Activated T-helper 2 cell treated with anti-CD3 and anti-CD28 coated beads, Interferon-gamma antibody, Interleukin-2, Interleukin-4, amounts not matched to agents 10 μg/mL and 5 μg/mL and 100 μg/mL, durations not matched to agents 14 hours and 24 hours and 36 hours (primary cell): ENCODE results near the gene GSG1. TPM values are rescaled to one million over a fixed set of nuclear protein-coding genes. Genes with fewer than 3 reads are reported as not detected.

Experiments used
- DNase-seq: peaks from one replicate; pipeline ENCODE4 v3.0.0; 2021; ENCODE audit warnings: low spot score
- H3K27ac Mint-ChIP-seq: one replicate; pipeline ENCODE4 v1.8.0; 2021; ENCODE audit warnings: mixed read lengths
- H3K27me3 Mint-ChIP-seq: one replicate; pipeline ENCODE4 v1.8.0; 2021; ENCODE audit warnings: low read depth, mixed read lengths
- H3K36me3 Mint-ChIP-seq: one replicate; pipeline ENCODE4 v1.8.0; 2021; ENCODE audit warnings: low read depth, mixed read lengths
- H3K4me1 Mint-ChIP-seq: one replicate; pipeline ENCODE4 v1.8.0; 2021; ENCODE audit warnings: low read depth, mixed read lengths
- H3K4me3 Mint-ChIP-seq: one replicate; pipeline ENCODE4 v1.8.0; 2021; ENCODE audit warnings: low read depth, mild to moderate bottlenecking, moderate library complexity, mixed read lengths
- H3K9me3 Mint-ChIP-seq: one replicate; pipeline ENCODE4 v1.8.0; 2021; ENCODE audit warnings: mixed read lengths
- intact Hi-C: fragments of 100-400 bp; cut with micrococcal nuclease; formaldehyde crosslinking; loops from one replicate; pipeline ENCODE4 v1.15.1; 2023
- total RNA-seq: library from RNA; stranded (reverse); gene quantifications from 2 replicates; pipeline ENCODE4 v1.2.3, GENCODE V29; 2022

GSG1 gene
- total RNA-seq, 1 donor from 2014 or later: not detected

DNA sequence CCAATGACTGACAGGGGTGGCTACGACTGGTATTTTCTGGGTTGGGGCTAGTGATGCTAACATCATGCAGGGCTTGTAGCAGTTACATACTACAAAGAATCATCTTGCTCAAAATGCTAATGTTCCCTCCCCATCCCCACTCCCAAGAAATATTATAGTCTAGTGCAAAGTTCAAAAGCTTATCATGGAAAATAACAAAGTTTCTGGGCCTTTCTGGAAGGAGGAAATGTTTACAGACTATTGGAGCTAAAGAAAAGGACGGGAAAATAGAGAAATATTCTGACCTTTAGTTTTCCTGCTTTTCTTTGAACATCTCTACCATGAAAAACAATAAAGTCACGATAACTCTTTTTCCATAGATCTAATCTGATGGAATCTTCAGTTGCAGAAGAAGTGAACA, 23.2 kb downstream of the GSG1 start:
- Mint-ChIP-seq H3K36me3 (peaks cover 3% of the 10 kb centered on the region), H3K4me1 (peaks cover 4% of the 10 kb centered on the region), H3K9me3 (no peaks in the 10 kb centered on the region), H3K4me3 (no peak overlapping the region), H3K27me3 (no peaks in the 10 kb centered on the region), H3K27ac (no peak overlapping the region)
- no peak for DNase-seq
- intact Hi-C loops: no loop called here

DNA sequence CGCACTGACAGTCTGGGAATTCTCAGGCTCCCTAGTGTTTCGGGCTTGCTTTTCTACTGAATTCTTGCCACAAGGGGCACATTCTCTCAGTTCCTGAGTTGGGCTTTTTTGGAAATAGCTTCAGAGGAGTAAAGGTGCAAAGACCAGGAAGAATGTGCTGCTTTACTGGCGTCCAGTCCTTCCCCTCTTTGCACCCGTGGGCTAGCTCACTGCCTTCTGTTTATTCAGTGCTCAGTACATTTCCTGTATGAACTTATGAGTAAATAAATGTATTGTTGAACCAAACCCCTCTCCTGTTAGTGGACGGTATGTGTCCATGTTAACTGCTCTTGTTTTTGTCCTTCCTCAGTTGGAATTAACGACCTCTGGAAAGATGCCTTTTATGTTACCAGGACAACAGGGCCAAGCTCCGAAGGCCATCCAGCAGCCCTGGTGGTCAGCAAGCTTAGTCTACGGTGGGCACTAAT, 24.0 kb downstream of the GSG1 start:
- no peak for DNase-seq
- no peaks in the 10 kb centered on the region for H3K27me3 Mint-ChIP-seq
- no peaks in the 10 kb centered on the region for H3K9me3 Mint-ChIP-seq
- peaks cover 3% of the 10 kb centered on the region for H3K36me3 Mint-ChIP-seq
- H3K27ac Mint-ChIP-seq: no peak overlapping the region
- no peaks in the 10 kb centered on the region for H3K4me1 Mint-ChIP-seq
- H3K4me3 Mint-ChIP-seq: no peak overlapping the region
- intact Hi-C loops: no loop called here

DNA sequence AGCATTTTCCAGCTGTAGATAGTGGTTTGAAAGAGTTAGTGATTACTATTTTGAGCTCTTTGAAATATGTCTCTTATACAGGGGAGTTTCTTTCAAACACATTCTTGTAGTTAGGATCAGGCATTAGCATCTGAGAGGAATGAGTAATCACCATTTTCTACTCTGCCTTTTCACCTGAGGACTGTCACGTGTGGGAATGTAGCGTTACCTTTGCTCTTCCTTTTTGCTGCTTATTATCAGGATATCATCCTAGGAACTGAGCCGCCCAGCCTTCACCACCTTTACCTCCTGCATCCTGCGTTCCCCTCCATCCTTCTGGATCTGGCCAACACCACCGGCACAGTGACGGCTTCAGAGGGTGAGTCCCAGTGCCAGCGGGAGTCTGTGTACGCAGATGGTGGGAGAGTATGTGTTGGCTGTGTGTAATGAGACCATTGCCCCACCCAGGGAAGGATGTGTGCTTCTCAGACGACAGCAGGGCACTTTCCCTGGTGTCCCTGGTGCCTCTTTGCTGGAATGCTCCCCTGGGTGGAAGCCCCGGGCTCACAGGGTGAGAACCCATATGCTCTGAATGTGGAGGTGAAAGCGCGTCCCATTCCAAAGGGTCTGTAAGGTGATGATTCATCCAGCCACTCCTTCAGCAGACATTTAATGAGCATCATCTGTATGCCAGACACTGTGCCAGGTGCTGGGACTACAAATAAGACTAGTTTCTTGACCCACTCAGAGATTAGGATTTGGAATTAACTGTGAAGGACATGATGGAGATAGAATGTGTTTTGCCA, 27.5 kb downstream of the GSG1 start:
- Mint-ChIP-seq H3K36me3 (peaks cover 3% of the 10 kb centered on the region), H3K27ac (no peak overlapping the region), H3K9me3 (no peaks in the 10 kb centered on the region), H3K4me1 (no peaks in the 10 kb centered on the region), H3K4me3 (no peak overlapping the region), H3K27me3 (no peaks in the 10 kb centered on the region)
- DNase-seq: no peak
- intact Hi-C loops: no loop called here

DNA sequence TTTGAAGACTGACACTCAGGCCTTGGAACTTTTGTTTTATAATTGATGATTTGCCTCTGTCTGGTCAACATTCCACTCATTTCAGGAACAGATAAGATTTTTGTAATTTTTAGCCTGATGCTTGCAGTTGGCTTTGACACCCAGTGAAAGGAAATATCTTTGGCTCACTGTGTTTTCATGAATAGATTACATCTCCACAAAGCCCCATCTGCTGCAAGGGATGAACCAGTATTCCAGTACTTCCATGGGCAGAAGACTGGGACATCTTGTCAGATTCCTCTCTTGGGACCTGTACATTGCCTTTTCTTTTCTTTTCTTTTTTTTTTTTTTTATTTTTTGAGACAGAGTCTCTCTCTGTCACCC, 28.4 kb downstream of the GSG1 start:
- Mint-ChIP-seq H3K27ac (no peak overlapping the region), H3K27me3 (no peaks in the 10 kb centered on the region), H3K4me1 (no peaks in the 10 kb centered on the region), H3K36me3 (peaks cover 3% of the 10 kb centered on the region), H3K9me3 (no peaks in the 10 kb centered on the region), H3K4me3 (no peak overlapping the region)
- intact Hi-C loops: no loop called here
- DNase-seq: no peak

DNA sequence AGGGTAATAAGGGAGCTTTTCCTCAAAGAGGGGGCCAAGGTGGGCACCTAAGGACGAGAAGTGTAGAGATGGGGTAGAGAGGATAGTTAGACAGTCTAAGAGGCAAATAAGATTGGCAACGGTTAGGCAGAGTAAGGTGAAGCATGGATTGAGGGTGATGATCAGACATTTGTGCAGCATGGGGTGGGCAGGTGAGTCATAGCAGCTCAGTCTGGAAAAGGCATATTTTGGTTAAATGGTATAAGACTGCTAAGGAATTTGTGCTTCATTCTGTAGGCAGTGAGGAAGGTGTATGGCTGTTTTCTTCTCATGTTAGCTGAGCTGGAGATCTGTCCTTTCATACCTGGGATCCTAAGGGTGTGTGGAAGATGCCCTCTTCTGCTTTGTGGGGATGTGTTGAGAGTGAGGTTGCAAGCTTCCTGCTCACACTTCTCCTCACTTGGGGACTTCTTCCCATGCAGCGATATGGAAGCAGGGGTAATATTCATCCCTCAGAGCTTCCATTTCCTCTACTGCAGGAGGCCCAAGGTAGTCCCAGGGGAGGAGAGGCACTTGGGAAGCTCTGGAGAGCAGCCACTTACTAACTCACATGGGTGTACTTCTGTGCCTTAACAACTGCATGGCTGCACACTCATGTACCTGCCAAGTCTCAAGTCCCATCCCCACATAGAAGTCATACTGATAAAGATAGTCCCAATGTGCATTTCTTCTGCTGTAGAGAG, 28.9 kb downstream of the GSG1 start:
- no peaks in the 10 kb centered on the region for H3K4me1 Mint-ChIP-seq
- DNase-seq: no peak
- H3K4me3 Mint-ChIP-seq: no peak overlapping the region
- no peaks in the 10 kb centered on the region for H3K9me3 Mint-ChIP-seq
- H3K27ac Mint-ChIP-seq: no peak overlapping the region
- peaks cover 3% of the 10 kb centered on the region for H3K36me3 Mint-ChIP-seq
- intact Hi-C loops: no loop called here
- no peaks in the 10 kb centered on the region for H3K27me3 Mint-ChIP-seq

DNA sequence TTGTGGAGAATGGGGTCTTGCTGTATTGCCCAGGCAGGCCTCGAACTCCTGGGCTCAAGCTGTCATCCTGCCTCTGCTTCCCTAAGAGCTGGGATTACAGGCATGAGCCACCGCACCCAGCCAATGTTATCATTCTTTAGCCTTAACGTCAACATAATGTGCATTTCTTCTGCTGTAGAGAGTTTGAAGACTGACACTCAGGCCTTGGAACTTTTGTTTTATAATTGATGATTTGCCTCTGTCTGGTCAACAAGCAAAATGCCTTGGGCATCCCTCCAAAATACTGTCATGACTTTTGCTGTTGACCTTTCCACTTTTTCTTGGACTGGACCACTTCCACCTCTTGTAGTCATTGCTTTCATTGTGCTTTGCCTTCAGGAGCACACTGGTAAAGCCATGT, 30.3 kb downstream of the GSG1 start:
- H3K4me1 Mint-ChIP-seq: no peaks in the 10 kb centered on the region
- no peak overlapping the region for H3K4me3 Mint-ChIP-seq
- no peak for DNase-seq
- H3K27me3 Mint-ChIP-seq: no peaks in the 10 kb centered on the region
- intact Hi-C loops: no loop called here
- H3K9me3 Mint-ChIP-seq: no peaks in the 10 kb centered on the region
- H3K36me3 Mint-ChIP-seq: peaks cover 3% of the 10 kb centered on the region
- no peak overlapping the region for H3K27ac Mint-ChIP-seq

DNA sequence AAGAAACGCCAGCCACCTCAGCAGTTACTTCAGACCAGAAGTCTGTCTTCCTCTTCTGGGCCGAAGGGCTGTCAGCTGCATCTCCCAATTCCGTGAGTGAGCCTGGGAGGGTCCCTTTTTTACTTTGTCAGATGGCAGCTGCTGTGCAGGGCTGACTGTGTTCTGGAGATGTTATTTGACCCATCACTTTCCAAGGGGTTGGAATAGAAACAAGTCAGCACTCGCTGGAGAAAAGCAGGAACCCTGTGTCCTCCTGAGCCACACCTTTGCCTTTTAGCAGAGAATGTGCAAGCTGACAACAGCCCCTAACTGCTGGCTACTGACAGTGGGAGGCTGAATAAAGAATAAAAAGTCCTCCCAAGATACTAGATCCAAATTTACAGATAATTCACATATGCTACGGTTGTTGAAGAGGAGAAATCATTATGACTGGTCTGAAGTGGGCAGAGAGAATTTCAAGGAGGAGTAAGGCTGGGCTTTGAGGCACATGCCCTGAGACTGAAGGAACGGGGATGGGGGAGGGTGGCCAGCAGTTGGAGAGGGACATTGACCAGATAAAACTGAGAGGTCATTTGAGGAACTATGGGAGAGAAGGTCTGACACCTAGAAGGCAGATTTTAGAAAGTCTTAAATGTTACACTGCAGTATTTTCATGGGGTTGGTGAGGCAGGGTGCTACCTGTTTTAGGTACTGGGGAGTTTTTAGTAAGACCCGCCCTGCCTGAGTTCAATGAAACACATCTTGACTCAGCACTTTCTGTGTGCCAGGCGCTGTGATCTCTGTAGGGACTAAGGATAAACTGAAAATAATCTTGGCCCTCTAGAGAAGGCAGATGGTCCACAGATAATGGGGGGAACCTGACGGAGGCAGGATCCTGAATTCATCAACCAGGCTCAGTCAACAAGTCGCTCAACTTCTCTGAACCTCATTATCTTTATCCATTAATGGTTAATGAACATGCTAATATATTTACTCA, 31.9 kb downstream of the GSG1 start:
- intact Hi-C loops: no loop called here
- Mint-ChIP-seq H3K4me1 (peaks cover 7% of the 10 kb centered on the region), H3K9me3 (no peaks in the 10 kb centered on the region), H3K36me3 (peaks cover 6% of the 10 kb centered on the region), H3K27me3 (no peaks in the 10 kb centered on the region), H3K27ac (no peak overlapping the region), H3K4me3 (no peak overlapping the region)
- no peak for DNase-seq

DNA sequence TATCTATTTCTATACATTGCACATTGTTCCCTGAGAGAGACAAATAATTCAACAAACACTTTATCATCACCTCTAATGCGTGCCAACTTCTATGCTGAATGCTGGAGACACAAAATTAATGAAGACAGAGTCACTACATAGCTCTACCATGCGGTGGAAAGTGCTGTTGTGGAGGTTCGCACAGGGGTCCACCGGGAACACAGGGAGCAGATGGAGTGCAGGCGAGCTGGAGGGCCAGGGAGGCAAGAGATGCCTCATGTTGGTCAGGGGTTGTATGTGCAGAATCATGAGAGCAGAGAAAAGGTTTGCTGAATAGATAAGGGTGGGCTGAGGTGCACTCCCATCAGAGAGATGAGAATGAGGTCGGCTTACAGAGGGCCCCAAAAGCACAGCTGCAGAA, 34.1 kb downstream of the GSG1 start:
- intact Hi-C loops: no loop called here
- peaks cover 3% of the 10 kb centered on the region for H3K36me3 Mint-ChIP-seq
- H3K27me3 Mint-ChIP-seq: no peaks in the 10 kb centered on the region
- no peak for DNase-seq
- peaks cover 7% of the 10 kb centered on the region for H3K4me1 Mint-ChIP-seq
- H3K9me3 Mint-ChIP-seq: no peaks in the 10 kb centered on the region
- H3K4me3 Mint-ChIP-seq: no peak overlapping the region
- no peak overlapping the region for H3K27ac Mint-ChIP-seq

DNA sequence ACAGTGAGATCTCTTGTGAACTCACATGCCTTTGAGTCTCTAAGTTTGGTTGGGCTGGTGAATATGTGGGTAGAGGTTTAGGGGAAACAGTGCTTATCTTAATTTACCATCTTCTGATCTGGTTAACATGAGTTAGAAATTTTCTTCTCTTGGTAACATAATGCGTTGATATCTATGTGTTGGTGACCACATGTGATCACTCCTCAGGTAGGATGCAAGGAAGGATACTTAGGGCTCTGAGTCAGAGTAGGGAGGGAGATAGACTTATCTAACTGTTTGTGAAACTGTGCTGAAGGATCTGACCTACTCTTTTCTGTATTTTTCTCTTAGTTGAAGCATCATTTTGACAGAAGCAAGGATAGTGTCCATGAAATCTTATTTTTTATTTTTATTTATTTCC, 36.1 kb downstream of the GSG1 start:
- intact Hi-C loops: no loop called here
- H3K27ac Mint-ChIP-seq: no peak overlapping the region
- peaks cover 3% of the 10 kb centered on the region for H3K36me3 Mint-ChIP-seq
- H3K9me3 Mint-ChIP-seq: no peaks in the 10 kb centered on the region
- no peak overlapping the region for H3K4me3 Mint-ChIP-seq
- H3K4me1 Mint-ChIP-seq: peaks cover 7% of the 10 kb centered on the region
- H3K27me3 Mint-ChIP-seq: no peaks in the 10 kb centered on the region
- DNase-seq: no peak

DNA sequence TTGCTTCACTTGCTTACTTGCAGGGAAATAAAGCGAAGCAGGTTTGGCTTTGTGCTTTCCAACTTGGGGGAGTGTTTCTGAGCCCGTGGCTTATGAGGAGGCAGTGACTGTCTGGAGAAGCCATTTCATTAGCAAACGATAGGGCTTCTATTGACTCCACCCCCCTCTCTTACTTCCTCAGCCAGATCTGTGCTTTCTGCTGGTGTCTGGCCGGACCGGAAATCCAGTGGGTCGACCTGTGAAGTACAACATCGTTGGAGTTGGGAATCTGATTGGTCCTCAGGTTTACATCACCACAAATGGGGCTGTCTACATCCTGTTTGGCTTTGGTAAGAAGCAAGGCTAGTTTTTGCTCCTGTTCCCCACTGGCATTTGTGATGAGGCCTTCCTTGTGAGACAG, 37.0 kb downstream of the GSG1 start:
- H3K4me1 Mint-ChIP-seq: peaks cover 7% of the 10 kb centered on the region
- H3K4me3 Mint-ChIP-seq: no peak overlapping the region
- H3K27me3 Mint-ChIP-seq: no peaks in the 10 kb centered on the region

DNA sequence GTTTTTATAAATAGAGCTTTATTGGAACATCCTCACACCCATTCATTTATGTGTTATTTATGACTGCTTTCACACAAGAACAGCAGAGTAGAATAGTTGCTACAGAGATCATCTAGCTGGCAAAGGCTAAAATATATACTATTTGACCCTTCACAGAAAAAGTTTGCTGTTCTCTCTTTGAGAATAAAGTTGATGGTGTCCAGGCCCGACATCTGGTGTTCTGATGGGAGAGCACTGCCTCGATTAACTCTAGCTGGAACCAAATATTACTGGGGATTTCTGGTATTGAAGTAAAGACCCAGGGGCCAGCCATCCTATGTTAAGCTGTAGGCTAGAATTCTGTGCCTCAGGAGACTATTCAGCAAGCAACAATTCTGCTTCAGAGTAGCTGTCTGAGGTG, 37.5 kb downstream of the GSG1 start:
- no peak overlapping the region for H3K4me3 Mint-ChIP-seq
- H3K36me3 Mint-ChIP-seq: peaks cover 3% of the 10 kb centered on the region
- peaks cover 7% of the 10 kb centered on the region for H3K4me1 Mint-ChIP-seq
- no peak for DNase-seq
- H3K27me3 Mint-ChIP-seq: no peaks in the 10 kb centered on the region
- no peak overlapping the region for H3K27ac Mint-ChIP-seq
- no peaks in the 10 kb centered on the region for H3K9me3 Mint-ChIP-seq
- intact Hi-C loops: no loop called here

More for the DNA sequence above, 37.0 kb downstream of the GSG1 start:
- Mint-ChIP-seq H3K9me3 (no peaks in the 10 kb centered on the region), H3K36me3 (peaks cover 3% of the 10 kb centered on the region), H3K27ac (no peak overlapping the region)
- intact Hi-C loops: no loop called here
- no peak for DNase-seq

DNA sequence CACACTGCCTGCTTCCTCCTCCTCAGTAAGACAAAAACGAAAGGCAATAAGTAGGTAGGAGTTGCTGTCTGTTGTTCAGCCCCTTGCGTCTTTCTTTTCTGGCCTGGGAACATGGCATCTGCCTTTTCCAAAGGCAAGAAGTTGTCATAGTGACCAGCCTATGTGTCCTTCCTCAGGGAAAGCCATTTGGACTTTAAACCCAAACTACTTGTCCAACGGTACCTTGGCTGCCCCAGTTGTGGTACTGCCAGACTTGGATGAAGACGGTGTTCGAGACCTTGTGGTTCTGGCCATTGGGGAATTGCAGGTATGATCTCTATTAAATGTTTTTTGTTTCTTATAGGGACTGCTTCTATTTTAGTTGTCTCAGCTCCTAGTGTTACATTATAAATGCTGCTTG, 40.8 kb downstream of the GSG1 start:
- DNase-seq: no peak
- Mint-ChIP-seq H3K4me3 (no peak overlapping the region), H3K9me3 (no peaks in the 10 kb centered on the region), H3K36me3 (peaks cover 3% of the 10 kb centered on the region), H3K27me3 (no peaks in the 10 kb centered on the region), H3K27ac (no peak overlapping the region), H3K4me1 (peaks cover 7% of the 10 kb centered on the region)
- intact Hi-C loops: no loop called here
